Stomach (tissue), 4 donors: ENCODE data around the gene MED25.

Experiments used
- CTCF ChIP-seq, 7 experiments: fragments of 450-650 bp in 4 of 7; fragments of 200-600 bp in 3 of 7; sonication (generic) in 3 of 7; IDR thresholded peaks; one replicate each; pipeline ENCODE4 v1.5.1; 2016 to 2019; ENCODE audit warnings: antibody characterized with exemption in 7 of 7, control low read depth in 2 of 7, mild to moderate bottlenecking in 1 of 7
- EP300 ChIP-seq: sonication (generic); formaldehyde crosslinking; IDR thresholded peaks from one replicate; pipeline ENCODE4 v1.6.1; 2017; ENCODE audit warnings: antibody characterized with exemption
- POLR2AphosphoS5 ChIP-seq, 3 donors: sonication (generic); formaldehyde crosslinking; IDR thresholded peaks; one replicate each; pipeline ENCODE4 v1.6.1; 2016; ENCODE audit warnings: antibody characterized with exemption in 3 of 3

- TF ChIP-seq CTCF (IDR thresholded peaks at IDR 0.05) (no peak), EP300 (no peak), POLR2AphosphoS5 (IDR thresholded peaks at IDR 0.05) (peak in 1 of 3 donors; percentile 22)
Observed at GRCh38 chr19:49820125-49820524, 2.0 kb downstream of the MED25 start.
